Esophagus (tissue), 2 donors: ENCODE data around the gene NFYA. TPM values are rescaled to one million over a fixed set of nuclear protein-coding genes. Genes with fewer than 3 reads are reported as not detected.

Experiments
- H3K27ac ChIP-seq, 2 donors: one replicate each; pipeline ENCODE4 v1.5.1; 2013; ENCODE audit warnings: low read depth in 2 of 2, mild to moderate bottlenecking in 2 of 2, inconsistent platforms in 1 of 2, low read length in 1 of 2, moderate library complexity in 1 of 2
- H3K27me3 ChIP-seq, 2 donors: one replicate each; pipeline ENCODE4 v1.6.1; 2013; ENCODE audit warnings: low read length in 2 of 2, control low read depth in 1 of 2, mild to moderate bottlenecking in 1 of 2; ENCODE audit not compliant: insufficient read depth in 2 of 2, control insufficient read depth in 1 of 2
- H3K36me3 ChIP-seq, 2 donors: one replicate each; pipeline ENCODE4 v1.6.1; 2013; ENCODE audit warnings: low read length in 1 of 2; ENCODE audit not compliant: control insufficient read depth in 2 of 2, insufficient read depth in 2 of 2
- H3K4me1 ChIP-seq, 2 donors: one replicate each; pipeline ENCODE4 v1.6.1; 2013; ENCODE audit warnings: low read length in 1 of 2; ENCODE audit not compliant: control insufficient read depth in 2 of 2, insufficient read depth in 2 of 2
- H3K4me3 ChIP-seq, 2 donors: one replicate each; pipeline ENCODE4 v1.5.1; 2013; ENCODE audit warnings: low read length in 2 of 2, mild to moderate bottlenecking in 2 of 2, low read depth in 1 of 2, moderate library complexity in 1 of 2
- H3K9me3 ChIP-seq, 2 donors: one replicate each; pipeline ENCODE4 v1.6.1; 2013; ENCODE audit warnings: mild to moderate bottlenecking in 2 of 2, low read depth in 1 of 2, low read length in 1 of 2, moderate library complexity in 1 of 2; ENCODE audit not compliant: control insufficient read depth in 2 of 2, insufficient read depth in 1 of 2
- WGBS, 2 donors: extraction: QIAGEN DNeasy Blood & Tissue Kit; methylation state at CpG; one replicate each; pipeline ENCODE4 v1.1.7; 2013; 5-methylcytosine and 5-hydroxymethylcytosine counted together
- polyA plus RNA-seq, 2 donors: library from polyadenylated mRNA; stranded (reverse); fragments of 200-250 nt; gene quantifications; one replicate each; pipeline ENCODE4 v1.2.3, GENCODE V29; 2013
- donor health status: healthy with polysubstance abuse.
- donor health status: Bipolar disorder and iron deficiency.

The NFYA gene
- polyA plus RNA-seq, 2 donors, result 5.5 to 6.5 TPM

- no peaks in the 10 kb centered on the region for H3K9me3 ChIP-seq
- 48 to 53% methylated on average over 2 of the region's 2 CpGs for WGBS, 2 donors
- H3K27ac ChIP-seq, result no peak overlapping the region
- no peak overlapping the region for H3K4me3 ChIP-seq
- peaks cover 0 to 4% of the 10 kb centered on the region in 2 donors for H3K36me3 ChIP-seq
- H3K27me3 ChIP-seq, result no peaks in the 10 kb centered on the region
- H3K4me1 ChIP-seq, result no peaks in the 10 kb centered on the region
Observed at GRCh38 chr6:41132254-41132653, 59.5 kb downstream of the NFYA start.

GRCh38 chr6:41135062-41135832 is 62.5 kb downstream of the NFYA start:
- Histone ChIP-seq H3K4me1 (no peaks in the 10 kb centered on the region), H3K4me3 (no peak overlapping the region), H3K9me3 (no peaks in the 10 kb centered on the region), H3K27me3 (no peaks in the 10 kb centered on the region), H3K27ac (no peak overlapping the region), H3K36me3 (peaks cover 0 to 4% of the 10 kb centered on the region in 2 donors)
- WGBS, 2 donors, result 85 to 91% methylated on average over 3 of the region's 3 CpGs

DNA sequence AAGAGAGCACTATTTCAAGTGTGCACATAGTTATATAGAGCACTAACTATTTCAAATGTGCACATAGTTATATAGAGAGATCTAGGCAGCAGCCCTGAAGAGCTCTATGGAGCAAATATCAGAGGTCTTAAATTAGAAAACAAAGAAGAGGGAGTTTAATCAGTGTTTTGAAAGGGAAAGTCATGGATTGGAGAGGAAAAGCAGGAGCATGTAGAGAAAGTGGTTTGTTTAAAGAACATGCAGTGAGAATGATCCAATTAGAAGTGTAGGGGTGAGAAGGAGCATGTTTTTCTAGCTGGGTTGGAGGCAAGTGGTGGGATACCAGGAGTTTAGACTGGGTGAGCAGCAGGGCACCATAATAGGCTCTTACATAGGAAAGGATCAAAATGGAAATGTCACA is 64.1 kb downstream of the NFYA start:
- Histone ChIP-seq H3K27me3 (no peaks in the 10 kb centered on the region), H3K27ac (no peak overlapping the region), H3K36me3 (peaks cover 0 to 4% of the 10 kb centered on the region in 2 donors), H3K4me3 (no peak overlapping the region), H3K4me1 (no peaks in the 10 kb centered on the region), H3K9me3 (no peaks in the 10 kb centered on the region)

GRCh38 chr6:41147917-41148316 is 75.1 kb downstream of the NFYA start:
- Histone ChIP-seq H3K36me3 (no peaks in the 10 kb centered on the region), H3K27ac (no peak overlapping the region), H3K4me3 (no peak overlapping the region), H3K4me1 (no peaks in the 10 kb centered on the region), H3K27me3 (no peaks in the 10 kb centered on the region), H3K9me3 (no peaks in the 10 kb centered on the region)
- 92 to 94% methylated on average over 1 of the region's 1 CpG for WGBS, 2 donors

Other genes with a start within 250 kb of the NFYA start
- 1 to 10 TPM in 1 of 2 donors, under 1 TPM in 1; 0.82 to 1.1 TPM for gene UNC5CL, start 33.8 kb upstream of the NFYA start, polyA plus RNA-seq
- gene TSPO2, start 30.5 kb upstream of the NFYA start, polyA plus RNA-seq, result under 1 TPM in 1 of 2 donors, not detected in 1; 0.04 TPM
- gene APOBEC2, start 19.8 kb upstream of the NFYA start, polyA plus RNA-seq, result under 1 TPM in 1 of 2 donors, not detected in 1; 0.19 TPM
- gene OARD1, start 618 bp upstream of the NFYA start, polyA plus RNA-seq, result 10 to 100 TPM; 23.7 to 24.4 TPM
- gene TREML1, start 81.4 kb downstream of the NFYA start, polyA plus RNA-seq, result under 1 TPM; 0.06 to 0.07 TPM
- gene TREM2, start 90.1 kb downstream of the NFYA start, polyA plus RNA-seq, result under 1 TPM; 0.49 to 0.84 TPM
- gene TREML2, start 128.2 kb downstream of the NFYA start, polyA plus RNA-seq, result under 1 TPM in 1 of 2 donors, not detected in 1; 0.01 TPM
- gene TREML4, start 155.4 kb downstream of the NFYA start, polyA plus RNA-seq, result not detected
- gene TREM1, start 213.7 kb downstream of the NFYA start, polyA plus RNA-seq, result under 1 TPM; 0.15 to 0.43 TPM